WTC11 (cell line): ENCODE measurements around the gene XRCC4. TPM values are rescaled to one million over a fixed set of nuclear protein-coding genes. Genes with fewer than 3 reads are reported as not detected.

Source experiments
- ATAC-seq: fragments of 200-7000 bp; cut with Tn5 transposase; 2 replicates; pipeline ENCODE4 v1.10.0; 2021; ENCODE audit warnings: mild to moderate bottlenecking, moderate library complexity
- CTCF ChIA-PET: fragments of 300-600 bp; sonication (Branson Sonifier 250); formaldehyde crosslinking; loops from one replicate; lab custom pipeline; 2021; ENCODE audit warnings: antibody characterized with exemption; lab: Charles Lee
- POLR2A ChIA-PET: fragments of 350-600 bp; sonication (Branson Sonifier 250); formaldehyde crosslinking; loops from one replicate; lab custom pipeline; 2021; ENCODE audit warnings: antibody characterized with exemption; lab: Charles Lee
- DNase-seq: peaks from one replicate; pipeline ENCODE4 v3.0.0; 2021; ENCODE audit warnings: low spot score
- H3K27ac Mint-ChIP-seq: 2 replicates; pipeline ENCODE4 v1.8.0; 2021; ENCODE audit warnings: mixed read lengths
- H3K27me3 Mint-ChIP-seq: 2 replicates; pipeline ENCODE4 v1.8.0; 2021; ENCODE audit warnings: low read depth, mild to moderate bottlenecking, moderate library complexity, mixed read lengths
- H3K36me3 Mint-ChIP-seq: 2 replicates; pipeline ENCODE4 v1.8.0; 2021; ENCODE audit warnings: mixed read lengths
- H3K4me1 Mint-ChIP-seq: 2 replicates; pipeline ENCODE4 v1.8.0; 2022; ENCODE audit warnings: mixed read lengths
- H3K4me3 Mint-ChIP-seq: 2 replicates; pipeline ENCODE4 v1.8.0; 2021; ENCODE audit warnings: mild to moderate bottlenecking, moderate library complexity, mixed read lengths
- H3K9me3 Mint-ChIP-seq: 2 replicates; pipeline ENCODE4 v1.8.0; 2021; ENCODE audit warnings: mixed read lengths
- CBFB ChIP-seq: sonication (generic); formaldehyde crosslinking; IDR thresholded peaks from 2 replicates; pipeline ENCODE4 v1.8.1; 2022; ENCODE audit warnings: mild to moderate bottlenecking, low read depth, missing genetic modification reagents
- EMX1 ChIP-seq: fragments of 250-450 bp; sonication (Bioruptor Pico); IDR thresholded peaks from 2 replicates; pipeline ENCODE4 v1.8.0; 2021; ENCODE audit warnings: mild to moderate bottlenecking
- ETV6 ChIP-seq: sonication (generic); formaldehyde crosslinking; IDR thresholded peaks from 2 replicates; pipeline ENCODE4 v1.8.1; 2022; ENCODE audit warnings: mild to moderate bottlenecking, missing genetic modification reagents
- KAT7 ChIP-seq: sonication (generic); formaldehyde crosslinking; IDR thresholded peaks from 2 replicates; pipeline ENCODE4 v1.8.1; 2023; ENCODE audit warnings: missing genetic modification reagents, mild to moderate bottlenecking, borderline replicate concordance
- NFYB ChIP-seq: sonication (generic); formaldehyde crosslinking; conservative IDR thresholded peaks from 2 replicates; pipeline ENCODE4 v1.8.0; 2022; ENCODE audit warnings: low read depth, missing genetic modification reagents
- NR2C2 ChIP-seq: sonication (generic); formaldehyde crosslinking; IDR thresholded peaks from 2 replicates; pipeline ENCODE4 v1.8.0; 2022; ENCODE audit warnings: mild to moderate bottlenecking, missing genetic modification reagents
- RELA ChIP-seq: sonication (generic); formaldehyde crosslinking; IDR thresholded peaks from 2 replicates; pipeline ENCODE4 v1.8.1; 2022; ENCODE audit warnings: missing genetic modification reagents, mild to moderate bottlenecking, borderline replicate concordance
- SOX15 ChIP-seq: fragments of 250-450 bp; sonication (Bioruptor Pico); IDR thresholded peaks from 2 replicates; pipeline ENCODE4 v1.9.0; 2021; ENCODE audit warnings: mild to moderate bottlenecking
- TCF7 ChIP-seq: sonication (generic); formaldehyde crosslinking; IDR thresholded peaks from 2 replicates; pipeline ENCODE4 v1.8.0; 2022; ENCODE audit warnings: mild to moderate bottlenecking, low read depth, missing genetic modification reagents, moderate library complexity
- TEAD1 ChIP-seq: sonication (generic); formaldehyde crosslinking; IDR thresholded peaks from 2 replicates; pipeline ENCODE4 v1.8.0; 2022; ENCODE audit warnings: mild to moderate bottlenecking, missing genetic modification reagents
- ZNF219 ChIP-seq: sonication (generic); formaldehyde crosslinking; IDR thresholded peaks from 2 replicates; pipeline ENCODE4 v1.8.0; 2023; ENCODE audit warnings: missing genetic modification reagents, mild to moderate bottlenecking, borderline replicate concordance
- ZNF396 ChIP-seq: fragments of 250-450 bp; sonication (Bioruptor Pico); IDR thresholded peaks from 2 replicates; pipeline ENCODE4 v1.8.0; 2021; ENCODE audit warnings: mild to moderate bottlenecking, moderate library complexity, borderline replicate concordance
- total RNA-seq: library from RNA; stranded (reverse); gene quantifications from 3 replicates; pipeline ENCODE4 v1.2.3, GENCODE V29; 2021
- TF ChIP-seq, protein P1 (sequence below): sonication (generic); formaldehyde crosslinking; IDR thresholded peaks from 2 replicates; pipeline ENCODE4 v1.8.1; 2022; ENCODE audit warnings: missing genetic modification reagents, borderline replicate concordance
- TF ChIP-seq, protein P2 (sequence below): fragments of 250-450 bp; sonication (Bioruptor Pico); IDR thresholded peaks from 2 replicates; pipeline ENCODE4 v2.1.2; 2022; ENCODE audit warnings: mild to moderate bottlenecking, moderate library complexity
- TF ChIP-seq, protein P3 (sequence below): sonication (generic); formaldehyde crosslinking; IDR thresholded peaks from 2 replicates; pipeline ENCODE4 v1.8.1; 2023; ENCODE audit warnings: mild to moderate bottlenecking, missing genetic modification reagents
- TF ChIP-seq, protein P4 (sequence below): fragments of 250-450 bp; sonication (Bioruptor Pico); conservative IDR thresholded peaks from 2 replicates; pipeline ENCODE4 v1.9.0; 2021; ENCODE audit warnings: mild to moderate bottlenecking
- TF ChIP-seq, protein P5 (sequence below): sonication (generic); formaldehyde crosslinking; IDR thresholded peaks from 2 replicates; pipeline ENCODE4 v1.8.1; 2023; ENCODE audit warnings: mild to moderate bottlenecking, moderate library complexity, missing genetic modification reagents

XRCC4 gene
- total RNA-seq, 1 experiment from 2014 or later, result 13.5 TPM

DNA sequence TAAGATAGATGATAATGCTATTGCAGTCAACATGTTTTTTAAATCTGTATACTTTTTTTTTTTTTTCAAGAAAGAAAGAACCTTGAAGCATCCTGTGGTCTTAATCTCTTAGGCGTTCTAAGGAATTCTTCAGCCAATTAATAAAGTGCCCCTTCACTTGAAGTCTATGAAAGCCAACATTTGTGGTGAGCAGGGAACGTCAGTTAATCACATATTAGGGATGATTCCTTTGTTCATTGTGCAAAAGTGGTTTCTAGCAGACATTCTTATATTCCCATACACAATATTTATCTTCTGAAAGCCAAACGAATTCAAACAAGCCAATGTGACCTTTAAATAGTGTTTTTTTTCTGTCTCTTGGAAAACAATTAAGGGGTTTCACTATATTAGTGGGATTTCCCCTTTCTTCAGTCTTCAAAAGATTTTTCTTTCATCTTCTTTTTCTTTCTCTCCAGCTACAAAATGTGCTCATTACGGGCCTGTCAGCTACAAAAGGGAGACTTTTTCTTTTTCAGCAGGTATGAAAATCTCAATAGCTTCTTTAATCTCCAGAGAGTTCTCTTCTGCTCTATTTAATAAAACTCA, 40.3 kb upstream of the XRCC4 start (continued):
- TF ChIP-seq KAT7 (CRISPR knock-in tag) (no peak), SOX15 (no peak), ETV6 (CRISPR knock-in tag) (no peak), RELA (CRISPR knock-in tag) (no peak), ZNF396 (CRISPR knock-in tag) (no peak)
- TF ChIP-seq, protein P1, sequence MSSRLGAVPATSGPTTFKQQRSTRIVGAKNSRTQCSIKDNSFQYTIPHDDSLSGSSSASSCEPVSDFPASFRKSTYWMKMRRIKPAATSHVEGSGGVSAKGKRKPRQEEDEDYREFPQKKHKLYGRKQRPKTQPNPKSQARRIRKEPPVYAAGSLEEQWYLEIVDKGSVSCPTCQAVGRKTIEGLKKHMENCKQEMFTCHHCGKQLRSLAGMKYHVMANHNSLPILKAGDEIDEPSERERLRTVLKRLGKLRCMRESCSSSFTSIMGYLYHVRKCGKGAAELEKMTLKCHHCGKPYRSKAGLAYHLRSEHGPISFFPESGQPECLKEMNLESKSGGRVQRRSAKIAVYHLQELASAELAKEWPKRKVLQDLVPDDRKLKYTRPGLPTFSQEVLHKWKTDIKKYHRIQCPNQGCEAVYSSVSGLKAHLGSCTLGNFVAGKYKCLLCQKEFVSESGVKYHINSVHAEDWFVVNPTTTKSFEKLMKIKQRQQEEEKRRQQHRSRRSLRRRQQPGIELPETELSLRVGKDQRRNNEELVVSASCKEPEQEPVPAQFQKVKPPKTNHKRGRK, result no peak

DNA sequence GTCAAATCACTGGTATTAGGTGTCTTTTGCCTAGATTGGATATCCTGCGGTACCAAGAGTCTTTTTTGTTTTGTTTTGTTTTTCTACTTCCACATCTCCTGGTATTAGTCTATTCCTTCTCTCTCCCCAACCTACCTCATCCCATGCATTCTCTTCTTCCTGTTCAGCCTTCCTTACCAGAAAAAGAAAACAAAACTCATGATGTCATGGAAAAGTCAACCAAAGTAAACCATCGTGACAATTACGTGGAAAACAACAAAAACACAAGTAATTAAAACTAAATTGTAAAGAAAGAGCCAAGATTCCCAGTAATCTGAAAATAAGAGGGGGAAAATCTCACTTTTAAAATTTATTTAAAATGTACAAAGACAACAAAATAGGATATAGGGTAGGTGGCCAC, 38.4 kb upstream of the XRCC4 start:
- ChIA-PET CTCF (no interaction called here), POLR2A (no interaction called here)
- H3K4me1 Mint-ChIP-seq, result peaks cover 38% of the 10 kb centered on the region
- ATAC-seq (no peak), DNase-seq (no peak)
- H3K9me3 Mint-ChIP-seq, result no peaks in the 10 kb centered on the region
- no peak overlapping the region for H3K4me3 Mint-ChIP-seq
- H3K27ac Mint-ChIP-seq, result peak overlapping the region; percentile 16; the same call in 1 of the 2 replicates
- no peaks in the 10 kb centered on the region for H3K27me3 Mint-ChIP-seq
- no peak for TF ChIP-seq CBFB (CRISPR knock-in tag)
- no peak for TF ChIP-seq ZNF219 (CRISPR knock-in tag)
- no peak for TF ChIP-seq TCF7
- TF ChIP-seq EMX1, result no peak
- TF ChIP-seq ETV6 (CRISPR knock-in tag), result no peak
- TF ChIP-seq, protein P2, sequence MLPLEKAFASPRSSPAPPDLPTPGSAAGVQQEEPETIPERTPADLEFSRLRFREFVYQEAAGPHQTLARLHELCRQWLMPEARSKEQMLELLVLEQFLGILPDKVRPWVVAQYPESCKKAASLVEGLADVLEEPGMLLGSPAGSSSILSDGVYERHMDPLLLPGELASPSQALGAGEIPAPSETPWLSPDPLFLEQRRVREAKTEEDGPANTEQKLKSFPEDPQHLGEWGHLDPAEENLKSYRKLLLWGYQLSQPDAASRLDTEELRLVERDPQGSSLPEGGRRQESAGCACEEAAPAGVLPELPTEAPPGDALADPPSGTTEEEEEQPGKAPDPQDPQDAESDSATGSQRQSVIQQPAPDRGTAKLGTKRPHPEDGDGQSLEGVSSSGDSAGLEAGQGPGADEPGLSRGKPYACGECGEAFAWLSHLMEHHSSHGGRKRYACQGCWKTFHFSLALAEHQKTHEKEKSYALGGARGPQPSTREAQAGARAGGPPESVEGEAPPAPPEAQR, result no peak
- no peak for TF ChIP-seq NR2C2 (CRISPR knock-in tag)
- no peak for TF ChIP-seq TEAD1 (CRISPR knock-in tag)
- TF ChIP-seq, protein P3, sequence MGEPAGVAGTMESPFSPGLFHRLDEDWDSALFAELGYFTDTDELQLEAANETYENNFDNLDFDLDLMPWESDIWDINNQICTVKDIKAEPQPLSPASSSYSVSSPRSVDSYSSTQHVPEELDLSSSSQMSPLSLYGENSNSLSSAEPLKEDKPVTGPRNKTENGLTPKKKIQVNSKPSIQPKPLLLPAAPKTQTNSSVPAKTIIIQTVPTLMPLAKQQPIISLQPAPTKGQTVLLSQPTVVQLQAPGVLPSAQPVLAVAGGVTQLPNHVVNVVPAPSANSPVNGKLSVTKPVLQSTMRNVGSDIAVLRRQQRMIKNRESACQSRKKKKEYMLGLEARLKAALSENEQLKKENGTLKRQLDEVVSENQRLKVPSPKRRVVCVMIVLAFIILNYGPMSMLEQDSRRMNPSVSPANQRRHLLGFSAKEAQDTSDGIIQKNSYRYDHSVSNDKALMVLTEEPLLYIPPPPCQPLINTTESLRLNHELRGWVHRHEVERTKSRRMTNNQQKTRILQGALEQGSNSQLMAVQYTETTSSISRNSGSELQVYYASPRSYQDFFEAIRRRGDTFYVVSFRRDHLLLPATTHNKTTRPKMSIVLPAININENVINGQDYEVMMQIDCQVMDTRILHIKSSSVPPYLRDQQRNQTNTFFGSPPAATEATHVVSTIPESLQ (CRISPR knock-in tag), result no peak
- TF ChIP-seq, protein P4, sequence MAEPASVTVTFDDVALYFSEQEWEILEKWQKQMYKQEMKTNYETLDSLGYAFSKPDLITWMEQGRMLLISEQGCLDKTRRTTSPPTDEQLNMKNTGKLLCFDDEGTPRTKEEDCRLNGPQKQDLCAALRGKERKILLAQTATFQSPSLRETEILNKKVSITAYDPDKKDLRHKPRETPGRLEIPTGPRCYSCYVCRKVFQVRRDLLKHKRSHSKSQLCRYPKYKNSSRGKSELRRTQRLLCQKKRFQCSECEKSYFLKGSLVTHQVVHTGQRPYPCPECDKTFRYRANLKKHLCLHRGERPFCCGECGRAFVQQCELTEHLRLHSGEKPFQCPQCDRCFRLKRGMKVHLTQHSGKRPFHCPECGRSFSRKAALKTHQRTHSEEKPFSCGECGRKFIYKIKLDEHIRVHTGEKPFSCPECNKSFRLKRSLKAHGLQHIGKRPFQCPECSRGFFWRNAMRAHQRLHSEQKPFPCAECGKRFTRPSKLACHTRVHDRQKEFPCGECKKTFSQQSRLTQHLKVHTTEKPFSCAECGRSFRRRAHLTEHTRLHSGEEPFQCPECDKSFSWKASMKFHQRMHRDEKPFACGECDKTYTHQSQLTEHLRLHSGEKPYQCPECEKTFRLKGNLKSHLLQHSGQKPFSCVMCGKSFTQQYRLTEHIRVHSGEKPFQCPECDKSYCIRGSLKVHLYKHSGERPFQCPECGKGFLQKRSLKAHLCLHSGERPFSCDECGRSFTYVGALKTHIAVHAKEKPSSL (CRISPR knock-in tag), result no peak
- TF ChIP-seq, protein P5, sequence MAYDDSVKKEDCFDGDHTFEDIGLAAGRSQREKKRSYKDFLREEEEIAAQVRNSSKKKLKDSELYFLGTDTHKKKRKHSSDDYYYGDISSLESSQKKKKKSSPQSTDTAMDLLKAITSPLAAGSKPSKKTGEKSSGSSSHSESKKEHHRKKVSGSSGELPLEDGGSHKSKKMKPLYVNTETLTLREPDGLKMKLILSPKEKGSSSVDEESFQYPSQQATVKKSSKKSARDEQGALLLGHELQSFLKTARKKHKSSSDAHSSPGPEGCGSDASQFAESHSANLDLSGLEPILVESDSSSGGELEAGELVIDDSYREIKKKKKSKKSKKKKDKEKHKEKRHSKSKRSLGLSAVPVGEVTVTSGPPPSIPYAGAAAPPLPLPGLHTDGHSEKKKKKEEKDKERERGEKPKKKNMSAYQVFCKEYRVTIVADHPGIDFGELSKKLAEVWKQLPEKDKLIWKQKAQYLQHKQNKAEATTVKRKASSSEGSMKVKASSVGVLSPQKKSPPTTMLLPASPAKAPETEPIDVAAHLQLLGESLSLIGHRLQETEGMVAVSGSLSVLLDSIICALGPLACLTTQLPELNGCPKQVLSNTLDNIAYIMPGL, result no peak
- TF ChIP-seq NFYB (CRISPR knock-in tag), result no peak
- TF ChIP-seq SOX15, result no peak
- H3K36me3 Mint-ChIP-seq, result no peaks in the 10 kb centered on the region
